IPS-18a (cell line): ENCODE measurements around the gene ARMC2.
"Not testable (repeated sequence)": the region's sequence is repeated elsewhere in the genome, so short reads cannot be mapped to it uniquely, and the experiment has no call there.

Experiments
- H3K27ac ChIP-seq: one replicate; pipeline ENCODE4 v1.5.1; 2013; ENCODE audit warnings: low read length
- H3K27me3 ChIP-seq: one replicate; pipeline ENCODE4 v1.6.1; 2013; ENCODE audit warnings: mild to moderate bottlenecking, low read length; ENCODE audit not compliant: control insufficient read depth, insufficient read depth
- H3K36me3 ChIP-seq: one replicate; pipeline ENCODE4 v1.6.1; 2013; ENCODE audit warnings: low read depth, low read length; ENCODE audit not compliant: control insufficient read depth
- H3K4me1 ChIP-seq: one replicate; pipeline ENCODE4 v1.6.1; 2013; ENCODE audit warnings: low read depth, low read length; ENCODE audit not compliant: control insufficient read depth
- H3K4me3 ChIP-seq: one replicate; pipeline ENCODE4 v1.5.1; 2013; ENCODE audit warnings: low read length
- H3K9ac ChIP-seq: one replicate; pipeline ENCODE4 v1.6.1; 2013; ENCODE audit warnings: mild to moderate bottlenecking, low read length, moderate library complexity
- H3K9me3 ChIP-seq: one replicate; pipeline ENCODE4 v1.6.1; 2013; ENCODE audit warnings: low read depth, low read length; ENCODE audit not compliant: control insufficient read depth

Gene ARMC2

GRCh38 chr6:108807928-108808327 lies 40.3 kb upstream of the ARMC2 start:
- no peaks in the 10 kb centered on the region for H3K9me3 ChIP-seq
- no peak overlapping the region for H3K27ac ChIP-seq
- H3K36me3 ChIP-seq: no peaks in the 10 kb centered on the region
- H3K27me3 ChIP-seq: no peaks in the 10 kb centered on the region
- no peak overlapping the region for H3K4me3 ChIP-seq
- H3K4me1 ChIP-seq: no peaks in the 10 kb centered on the region
- no peak overlapping the region for H3K9ac ChIP-seq

GRCh38 chr6:108809211-108809610 lies 39.0 kb upstream of the ARMC2 start:
- no peaks in the 10 kb centered on the region for H3K36me3 ChIP-seq
- H3K9me3 ChIP-seq: no peaks in the 10 kb centered on the region
- no peaks in the 10 kb centered on the region for H3K27me3 ChIP-seq
- H3K4me1 ChIP-seq: no peaks in the 10 kb centered on the region
- H3K4me3 ChIP-seq: no peak overlapping the region
- H3K27ac ChIP-seq: no peak overlapping the region
- H3K9ac ChIP-seq: no peak overlapping the region

- H3K4me3 ChIP-seq: no peak overlapping the region
- no peaks in the 10 kb centered on the region for H3K36me3 ChIP-seq
- no peak overlapping the region for H3K9ac ChIP-seq
- H3K27me3 ChIP-seq: no peaks in the 10 kb centered on the region
- no peaks in the 10 kb centered on the region for H3K4me1 ChIP-seq
- H3K27ac ChIP-seq: no peak overlapping the region
- no peaks in the 10 kb centered on the region for H3K9me3 ChIP-seq
Measured at GRCh38 chr6:108810057-108810643, 38.1 kb upstream of the ARMC2 start.

- H3K9ac ChIP-seq: no peak overlapping the region
- no peaks in the 10 kb centered on the region for H3K4me1 ChIP-seq
- no peak overlapping the region for H3K4me3 ChIP-seq
- no peaks in the 10 kb centered on the region for H3K36me3 ChIP-seq
- no peaks in the 10 kb centered on the region for H3K9me3 ChIP-seq
- no peaks in the 10 kb centered on the region for H3K27me3 ChIP-seq
- H3K27ac ChIP-seq: no peak overlapping the region
Measured at GRCh38 chr6:108811490-108811889, 36.7 kb upstream of the ARMC2 start.

- H3K27me3 ChIP-seq, H3K9ac ChIP-seq, H3K4me1 ChIP-seq, H3K36me3 ChIP-seq, H3K4me3 ChIP-seq, H3K27ac ChIP-seq, H3K9me3 ChIP-seq: not testable (repeated sequence)
Measured at GRCh38 chr6:108813218-108813617, 35.0 kb upstream of the ARMC2 start.

GRCh38 chr6:108817276-108817675 lies 30.9 kb upstream of the ARMC2 start:
- not testable (repeated sequence) for H3K9me3 ChIP-seq, H3K36me3 ChIP-seq, H3K27me3 ChIP-seq, H3K4me3 ChIP-seq, H3K4me1 ChIP-seq, H3K27ac ChIP-seq, H3K9ac ChIP-seq

- no peak overlapping the region for H3K9ac ChIP-seq
- no peaks in the 10 kb centered on the region for H3K4me1 ChIP-seq
- no peak overlapping the region for H3K27ac ChIP-seq
- no peak overlapping the region for H3K4me3 ChIP-seq
- no peaks in the 10 kb centered on the region for H3K27me3 ChIP-seq
- no peaks in the 10 kb centered on the region for H3K36me3 ChIP-seq
- no peaks in the 10 kb centered on the region for H3K9me3 ChIP-seq
Measured at GRCh38 chr6:108820006-108820405, 28.2 kb upstream of the ARMC2 start.

GRCh38 chr6:108822401-108822800 lies 25.8 kb upstream of the ARMC2 start:
- Histone ChIP-seq H3K4me1 (no peaks in the 10 kb centered on the region), H3K27me3 (no peaks in the 10 kb centered on the region), H3K4me3 (no peak overlapping the region), H3K27ac (no peak overlapping the region), H3K9ac (no peak overlapping the region), H3K36me3 (no peaks in the 10 kb centered on the region), H3K9me3 (no peaks in the 10 kb centered on the region)

GRCh38 chr6:108825326-108825725 lies 22.9 kb upstream of the ARMC2 start:
- Histone ChIP-seq H3K4me3 (no peak overlapping the region), H3K27me3 (no peaks in the 10 kb centered on the region), H3K4me1 (no peaks in the 10 kb centered on the region), H3K9ac (no peak overlapping the region), H3K9me3 (no peaks in the 10 kb centered on the region), H3K27ac (no peak overlapping the region), H3K36me3 (no peaks in the 10 kb centered on the region)

GRCh38 chr6:108831104-108831503 lies 17.1 kb upstream of the ARMC2 start:
- Histone ChIP-seq H3K9me3 (no peaks in the 10 kb centered on the region), H3K4me3 (no peak overlapping the region), H3K9ac (no peak overlapping the region), H3K36me3 (no peaks in the 10 kb centered on the region), H3K27ac (no peak overlapping the region), H3K27me3 (no peaks in the 10 kb centered on the region), H3K4me1 (no peaks in the 10 kb centered on the region)

GRCh38 chr6:108832738-108833137 lies 15.5 kb upstream of the ARMC2 start:
- Histone ChIP-seq H3K36me3 (no peaks in the 10 kb centered on the region), H3K27me3 (peaks cover 13% of the 10 kb centered on the region)

GRCh38 chr6:108835218-108835850 lies 12.9 kb upstream of the ARMC2 start:
- no peak overlapping the region for H3K4me3 ChIP-seq
- H3K27ac ChIP-seq: no peak overlapping the region
- no peak overlapping the region for H3K9ac ChIP-seq
- peaks cover 4% of the 10 kb centered on the region for H3K4me1 ChIP-seq
- no peaks in the 10 kb centered on the region for H3K9me3 ChIP-seq
- H3K36me3 ChIP-seq: no peaks in the 10 kb centered on the region
- peaks cover 13% of the 10 kb centered on the region for H3K27me3 ChIP-seq

More at GRCh38 chr6:108832738-108833137, 15.5 kb upstream of the ARMC2 start:
- H3K9ac ChIP-seq: no peak overlapping the region
- H3K9me3 ChIP-seq: no peaks in the 10 kb centered on the region
- no peak overlapping the region for H3K4me3 ChIP-seq
- no peak overlapping the region for H3K27ac ChIP-seq
- no peaks in the 10 kb centered on the region for H3K4me1 ChIP-seq
